ENCODE data around the gene TNFRSF25.

The TNFRSF25 gene

DNA sequence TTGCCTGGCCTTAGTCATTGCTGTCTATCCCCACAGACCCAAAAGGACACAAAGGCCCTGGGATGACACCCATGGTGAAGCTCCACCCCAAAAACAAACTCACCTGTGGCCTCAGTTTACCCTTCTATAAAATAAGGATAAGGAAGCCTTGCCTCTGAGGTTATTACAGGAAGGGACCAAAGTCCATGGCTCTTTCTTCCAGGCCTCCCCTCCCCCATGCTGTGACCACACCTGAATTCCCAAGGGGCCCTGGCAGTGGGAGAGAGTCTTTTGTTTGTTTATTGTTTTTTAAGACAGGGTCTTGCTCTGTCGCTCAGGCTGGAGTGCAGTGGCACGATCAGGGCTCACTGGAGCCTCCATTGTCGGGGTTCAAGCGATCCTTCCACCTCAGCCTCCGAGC lies 10.5 kb upstream of the TNFRSF25 start:
- H3K36me3 ChIP-seq (ENCODE audit: insufficient read depth, low read length): no peaks in the 10 kb centered on the region
- no peak overlapping the region for H3K4me2 ChIP-seq (ENCODE audit: low read length)
- H3K79me2 ChIP-seq (ENCODE audit: insufficient read depth, low read length): no peaks in the 10 kb centered on the region
- no peak overlapping the region for H3K27ac ChIP-seq (ENCODE audit: low read depth, low read length, poor library complexity, severe bottlenecking)
- H3K9ac ChIP-seq (ENCODE audit: low read length): no peak overlapping the region
- H3K4me3 ChIP-seq (ENCODE audit: low read depth, low read length, poor library complexity, severe bottlenecking): no peak overlapping the region
- no peak for TF ChIP-seq EZH2 (IDR thresholded peaks at IDR 0.05; ENCODE audit: borderline replicate concordance, low read length)
- TF ChIP-seq, protein P1, sequence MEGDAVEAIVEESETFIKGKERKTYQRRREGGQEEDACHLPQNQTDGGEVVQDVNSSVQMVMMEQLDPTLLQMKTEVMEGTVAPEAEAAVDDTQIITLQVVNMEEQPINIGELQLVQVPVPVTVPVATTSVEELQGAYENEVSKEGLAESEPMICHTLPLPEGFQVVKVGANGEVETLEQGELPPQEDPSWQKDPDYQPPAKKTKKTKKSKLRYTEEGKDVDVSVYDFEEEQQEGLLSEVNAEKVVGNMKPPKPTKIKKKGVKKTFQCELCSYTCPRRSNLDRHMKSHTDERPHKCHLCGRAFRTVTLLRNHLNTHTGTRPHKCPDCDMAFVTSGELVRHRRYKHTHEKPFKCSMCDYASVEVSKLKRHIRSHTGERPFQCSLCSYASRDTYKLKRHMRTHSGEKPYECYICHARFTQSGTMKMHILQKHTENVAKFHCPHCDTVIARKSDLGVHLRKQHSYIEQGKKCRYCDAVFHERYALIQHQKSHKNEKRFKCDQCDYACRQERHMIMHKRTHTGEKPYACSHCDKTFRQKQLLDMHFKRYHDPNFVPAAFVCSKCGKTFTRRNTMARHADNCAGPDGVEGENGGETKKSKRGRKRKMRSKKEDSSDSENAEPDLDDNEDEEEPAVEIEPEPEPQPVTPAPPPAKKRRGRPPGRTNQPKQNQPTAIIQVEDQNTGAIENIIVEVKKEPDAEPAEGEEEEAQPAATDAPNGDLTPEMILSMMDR (IDR thresholded peaks at IDR 0.05; ENCODE audit: low read length): no peak
- H3K9me3 ChIP-seq (ENCODE audit: low read length): no peaks in the 10 kb centered on the region
- no peaks in the 10 kb centered on the region for H3F3A ChIP-seq (ENCODE audit: insufficient read depth, low read length)
- no peaks in the 10 kb centered on the region for H3K9me2 ChIP-seq (ENCODE audit: low read depth, low read length)
- peaks cover 10% of the 10 kb centered on the region for H3K27me3 ChIP-seq (ENCODE audit: insufficient read depth, low read length)
- no peaks in the 10 kb centered on the region for H4K20me1 ChIP-seq (ENCODE audit: insufficient read depth, low read length)
- no peaks in the 10 kb centered on the region for H3K4me1 ChIP-seq (ENCODE audit: insufficient read depth, low read length, severe bottlenecking)
- no peak overlapping the region for H2AFZ ChIP-seq (ENCODE audit: low read length)

GRCh38 chr1:6475381-6476133 lies 9.6 kb upstream of the TNFRSF25 start:
- Histone ChIP-seq H3K9ac (ENCODE audit: low read length) (no peak overlapping the region), H3K27me3 (ENCODE audit: insufficient read depth, low read length) (peaks cover 10% of the 10 kb centered on the region), H3K4me2 (ENCODE audit: low read length) (peak overlapping the region; percentile 26; the same call in 1 of the 2 replicates)

DNA sequence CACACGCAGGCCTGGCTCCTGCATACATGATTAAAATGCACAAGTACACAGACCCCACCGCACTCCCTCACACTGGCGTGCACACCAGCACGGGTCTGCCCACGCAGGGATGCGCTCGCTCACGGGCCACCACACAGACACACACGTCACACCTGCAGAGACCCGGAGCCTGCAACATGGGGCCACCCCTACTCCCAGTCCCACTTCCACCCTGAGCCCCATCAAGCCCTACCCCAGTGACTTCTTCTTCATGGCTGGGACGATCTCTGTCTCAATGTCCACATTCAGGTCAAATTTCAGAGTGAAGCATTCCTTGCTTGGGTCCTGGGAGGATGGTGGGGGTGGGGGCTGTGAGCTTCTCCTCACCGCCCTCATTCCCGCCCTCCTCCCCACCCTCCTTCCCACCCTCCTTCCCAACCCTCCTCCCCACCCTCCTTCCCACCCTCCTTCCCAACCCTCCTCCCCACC lies 8.9 kb upstream of the TNFRSF25 start:
- H3K4me2 ChIP-seq (ENCODE audit: low read length): no peak overlapping the region
- H3K79me2 ChIP-seq (ENCODE audit: insufficient read depth, low read length): no peaks in the 10 kb centered on the region
- no peak for TF ChIP-seq EZH2 (IDR thresholded peaks at IDR 0.05; ENCODE audit: borderline replicate concordance, low read length)
- TF ChIP-seq, protein P1 (IDR thresholded peaks at IDR 0.05; ENCODE audit: low read length): no peak
- no peaks in the 10 kb centered on the region for H4K20me1 ChIP-seq (ENCODE audit: insufficient read depth, low read length)
- H3K4me1 ChIP-seq (ENCODE audit: insufficient read depth, low read length, severe bottlenecking): no peaks in the 10 kb centered on the region
- no peaks in the 10 kb centered on the region for H3K9me2 ChIP-seq (ENCODE audit: low read depth, low read length)
- H3K9ac ChIP-seq (ENCODE audit: low read length): no peak overlapping the region
- no peak overlapping the region for H2AFZ ChIP-seq (ENCODE audit: low read length)
- no peaks in the 10 kb centered on the region for H3K36me3 ChIP-seq (ENCODE audit: insufficient read depth, low read length)
- no peak overlapping the region for H3K4me3 ChIP-seq (ENCODE audit: low read depth, low read length, poor library complexity, severe bottlenecking)
- H3F3A ChIP-seq (ENCODE audit: insufficient read depth, low read length): no peaks in the 10 kb centered on the region
- H3K27me3 ChIP-seq (ENCODE audit: insufficient read depth, low read length): peaks cover 7% of the 10 kb centered on the region
- no peaks in the 10 kb centered on the region for H3K9me3 ChIP-seq (ENCODE audit: low read length)
- H3K27ac ChIP-seq (ENCODE audit: low read depth, low read length, poor library complexity, severe bottlenecking): no peak overlapping the region

More at GRCh38 chr1:6475381-6476133, 9.6 kb upstream of the TNFRSF25 start:
- no peaks in the 10 kb centered on the region for H4K20me1 ChIP-seq (ENCODE audit: insufficient read depth, low read length)
- H3K9me3 ChIP-seq (ENCODE audit: low read length): no peaks in the 10 kb centered on the region
- H2AFZ ChIP-seq (ENCODE audit: low read length): no peak overlapping the region
- H3K79me2 ChIP-seq (ENCODE audit: insufficient read depth, low read length): no peaks in the 10 kb centered on the region
- no peaks in the 10 kb centered on the region for H3K4me1 ChIP-seq (ENCODE audit: insufficient read depth, low read length, severe bottlenecking)
- H3K36me3 ChIP-seq (ENCODE audit: insufficient read depth, low read length): no peaks in the 10 kb centered on the region
- no peaks in the 10 kb centered on the region for H3K9me2 ChIP-seq (ENCODE audit: low read depth, low read length)
- no peak for TF ChIP-seq EZH2 (IDR thresholded peaks at IDR 0.05; ENCODE audit: borderline replicate concordance, low read length)
- TF ChIP-seq, protein P1 (IDR thresholded peaks at IDR 0.05; ENCODE audit: low read length): peak; percentile 92
- no peaks in the 10 kb centered on the region for H3F3A ChIP-seq (ENCODE audit: insufficient read depth, low read length)
- H3K4me3 ChIP-seq (ENCODE audit: low read depth, low read length, poor library complexity, severe bottlenecking): no peak overlapping the region
- H3K27ac ChIP-seq (ENCODE audit: low read depth, low read length, poor library complexity, severe bottlenecking): no peak overlapping the region

Data from OCI-LY1 (cell line).